Left kidney (tissue), 8 donors: ENCODE measurements around the gene GRK6. TPM values are rescaled to one million over a fixed set of nuclear protein-coding genes. Genes with fewer than 3 reads are reported as not detected.

Experiments
- DNase-seq: peaks from one replicate; pipeline ENCODE4 v3.0.0-alpha.2; 2013
- long read RNA-seq, 8 donors: transcript quantifications; one replicate each; lab custom pipeline, GENCODE V29; 2026
- polyA plus RNA-seq: library from polyadenylated mRNA; unstranded; fragments of 120-200 nt; gene quantifications from one replicate; pipeline ENCODE4 v1.2.1, GENCODE V29; 2013; ENCODE audit not compliant: insufficient read length

GRK6 gene
- 24.2 TPM for polyA plus RNA-seq
- long read RNA-seq, donor 1, transcript GRK6-201 (16 exons, 2,939 nt), result major isoform, 8 of 8 reads
- long read RNA-seq, donor 1, partial matches to known transcripts, result 0 of 8 reads
- long read RNA-seq, donor 1, other reads (novel, unspliced or antisense), result 0 of 8 reads
- long read RNA-seq, donor 2, partial matches to known transcripts, result 0 of 4 reads
- long read RNA-seq, donor 2, other reads (novel, unspliced or antisense), result 0 of 4 reads
- long read RNA-seq, donor 3, transcript GRK6-201 (16 exons, 2,939 nt), result major isoform, 5 of 6 reads
- long read RNA-seq, donor 3, partial matches to known transcripts, result 0 of 6 reads
- long read RNA-seq, donor 3, other reads (novel, unspliced or antisense), result 0 of 6 reads
- long read RNA-seq, donor 4, result 0 reads
- long read RNA-seq, donor 5, transcript GRK6-201 (16 exons, 2,939 nt), result major isoform, 11 of 11 reads
- long read RNA-seq, donor 5, partial matches to known transcripts, result 0 of 11 reads
- long read RNA-seq, donor 5, other reads (novel, unspliced or antisense), result 0 of 11 reads
- long read RNA-seq, donor 6, transcript GRK6-201 (16 exons, 2,939 nt), result major isoform, 7 of 8 reads
- long read RNA-seq, donor 6, partial matches to known transcripts, result 0 of 8 reads
- long read RNA-seq, donor 6, other reads (novel, unspliced or antisense), result 0 of 8 reads
- long read RNA-seq, donor 7, partial matches to known transcripts, result 0 of 5 reads
- long read RNA-seq, donor 7, other reads (novel, unspliced or antisense), result 0 of 5 reads
- long read RNA-seq, donor 8, partial matches to known transcripts, result 0 of 2 reads
- long read RNA-seq, donor 8, other reads (novel, unspliced or antisense), result 0 of 2 reads

DNA sequence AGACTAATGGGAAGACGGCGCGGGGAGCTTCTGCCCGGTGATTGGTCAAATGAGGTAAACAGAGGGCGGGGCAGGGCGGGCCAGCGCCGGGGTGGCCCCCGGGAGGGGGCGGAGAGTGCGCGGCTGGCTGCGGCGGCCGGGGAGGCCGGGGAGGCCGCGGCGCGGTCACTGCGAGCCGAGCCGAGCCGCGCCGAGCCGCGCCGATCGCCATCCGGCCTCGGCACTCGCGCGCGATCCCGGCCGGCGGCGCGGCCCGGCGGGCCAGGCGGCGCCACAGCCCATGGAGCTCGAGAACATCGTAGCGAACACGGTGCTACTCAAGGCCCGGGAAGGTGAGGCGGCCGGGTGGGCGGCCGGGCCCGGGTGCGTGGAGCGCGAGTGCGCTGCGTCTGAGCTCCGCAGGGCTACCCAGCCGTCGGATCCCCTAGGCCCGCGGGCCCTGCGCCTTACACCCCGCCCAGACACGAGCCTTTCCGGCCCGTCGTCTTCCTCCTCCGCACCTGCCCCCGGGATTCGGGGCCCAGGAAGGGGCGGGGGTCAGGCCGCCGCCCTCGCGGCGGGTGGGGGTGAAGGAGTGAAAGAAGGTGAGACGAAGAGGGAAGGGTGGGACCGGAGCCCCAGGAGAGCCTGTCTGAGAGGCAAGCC, at the start of gene GRK6:
TSS of gene GRK6 (plus strand) at position 111 of the 645 bp plus-strand sequence. CDS start at position 281, 170 bp downstream.
- no peak for DNase-seq

- DNase-seq, result no peak
Measured at GRCh38 chr5:177377851-177378776, 48.4 kb upstream of the GRK6 start.

DNA sequence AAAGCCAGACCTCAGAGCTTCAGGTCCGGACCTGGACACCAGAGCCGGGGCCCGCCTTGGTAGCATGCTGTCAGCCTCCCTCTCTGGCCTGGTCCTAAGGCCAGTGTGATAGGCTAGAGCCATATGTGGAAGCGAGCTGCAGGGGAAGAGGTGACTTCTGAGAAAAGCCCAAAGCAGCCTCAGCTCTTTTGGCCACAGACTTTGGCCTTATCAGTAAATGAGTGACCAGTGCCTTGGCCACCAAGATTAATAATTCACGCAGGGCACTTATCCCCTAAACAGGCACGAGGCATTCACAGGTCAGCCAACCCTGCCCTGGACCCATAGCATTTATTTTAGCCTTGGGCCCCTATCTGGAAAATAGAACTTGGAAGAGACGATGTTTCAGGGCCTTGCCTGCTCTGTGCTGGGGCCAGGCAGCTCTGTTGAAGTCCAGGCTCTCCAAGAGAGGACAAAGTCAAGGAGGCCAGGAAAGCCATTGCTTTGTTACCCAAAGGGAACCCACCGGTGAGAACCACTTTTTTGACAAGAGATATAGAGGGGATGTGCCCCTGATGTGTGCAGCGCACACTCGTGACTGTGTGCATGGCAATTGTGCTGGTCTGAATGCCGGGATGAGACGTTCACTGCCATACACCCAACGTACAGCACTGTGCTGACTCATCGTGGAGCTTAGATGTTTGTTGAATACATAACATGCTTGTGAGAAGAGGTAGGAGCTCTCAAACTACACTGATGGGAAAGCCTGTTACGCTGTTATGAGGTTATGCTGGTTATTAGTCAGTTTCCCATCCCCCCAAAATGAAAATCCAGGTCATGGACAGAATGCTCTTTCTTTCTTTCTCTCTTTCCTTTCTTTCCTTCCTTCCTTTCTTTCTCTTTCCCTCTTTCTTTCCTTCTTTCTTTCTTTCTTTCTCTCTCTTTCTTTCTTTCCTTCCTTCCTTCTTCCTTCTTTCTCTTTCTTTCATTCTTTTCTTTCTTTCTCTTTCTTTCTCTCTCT, 47.3 kb upstream of the GRK6 start:
- DNase-seq, result no peak

- DNase-seq, result no peak
Measured at GRCh38 chr5:177380805-177381126, 45.7 kb upstream of the GRK6 start.

- no peak for DNase-seq
Measured at GRCh38 chr5:177382423-177383029, 44.0 kb upstream of the GRK6 start.

- DNase-seq, result no peak
Measured at GRCh38 chr5:177383181-177383580, 43.3 kb upstream of the GRK6 start.

DNA sequence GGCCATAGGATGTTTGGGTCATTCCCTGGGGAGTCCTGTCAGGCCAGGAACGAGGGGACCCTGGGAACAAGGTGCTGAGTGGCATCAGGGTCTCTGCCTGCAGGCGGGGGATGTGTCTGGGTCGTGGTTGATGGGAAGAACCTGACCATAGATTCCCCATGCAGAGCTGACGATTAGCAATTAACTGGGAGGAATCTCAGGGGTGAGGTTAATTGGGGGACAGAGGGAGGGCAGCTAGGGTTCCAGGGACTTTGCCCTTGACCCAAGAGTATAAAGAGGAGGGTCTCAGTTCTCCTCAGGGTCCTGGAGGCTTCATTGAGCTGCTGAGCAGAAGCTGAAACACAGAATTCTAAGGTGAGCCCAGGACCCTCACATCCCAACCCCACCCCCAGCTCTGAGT, 42.3 kb upstream of the GRK6 start, which contains the start of gene SLC34A1:
TSS of gene SLC34A1 (plus strand) at position 301 of the 400 bp plus-strand sequence. CDS start 1,308 bp downstream, outside the sequence.
- DNase-seq, result no peak

GRCh38 chr5:177385720-177386119, 40.8 kb upstream of the GRK6 start:
- no peak for DNase-seq

DNA sequence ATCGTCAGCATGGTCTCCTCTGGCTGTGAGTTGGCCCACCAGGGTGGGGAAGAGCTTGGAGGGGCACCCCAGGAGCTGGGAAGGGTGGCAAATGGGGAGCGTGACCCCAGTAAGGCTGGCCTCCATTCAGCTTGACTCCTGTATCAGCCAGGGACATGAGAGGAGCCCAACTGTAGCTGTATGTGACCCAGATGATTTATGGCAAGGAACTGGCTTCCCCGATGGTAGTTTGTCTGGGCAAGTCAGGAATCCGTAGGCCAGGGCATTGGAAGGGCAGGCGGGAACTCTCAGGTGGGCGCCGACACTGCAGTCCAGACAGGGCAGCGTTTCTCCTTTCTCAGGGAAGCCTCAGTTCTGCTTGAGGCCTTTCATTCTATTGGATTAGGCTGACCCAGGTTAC, 39.9 kb upstream of the GRK6 start:
- no peak for DNase-seq

DNA sequence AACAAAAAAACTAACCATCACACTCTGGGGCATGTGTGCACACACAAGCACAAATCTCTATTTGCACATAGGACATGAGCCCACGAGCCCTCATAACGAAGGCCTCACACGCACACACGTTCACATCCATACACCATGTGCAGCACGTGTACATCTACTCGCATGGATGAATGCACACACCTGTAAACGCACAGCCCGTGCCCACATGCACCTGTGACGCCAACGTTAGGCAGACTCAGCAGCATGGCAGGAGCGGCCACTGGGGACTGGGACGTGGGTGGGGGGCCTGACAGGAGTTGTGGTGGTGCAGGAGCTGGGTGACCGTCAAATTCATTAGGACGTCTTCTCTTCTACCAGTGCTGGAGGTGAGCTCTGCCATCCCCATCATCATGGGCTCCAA, 39.1 kb upstream of the GRK6 start:
- no peak for DNase-seq

DNA sequence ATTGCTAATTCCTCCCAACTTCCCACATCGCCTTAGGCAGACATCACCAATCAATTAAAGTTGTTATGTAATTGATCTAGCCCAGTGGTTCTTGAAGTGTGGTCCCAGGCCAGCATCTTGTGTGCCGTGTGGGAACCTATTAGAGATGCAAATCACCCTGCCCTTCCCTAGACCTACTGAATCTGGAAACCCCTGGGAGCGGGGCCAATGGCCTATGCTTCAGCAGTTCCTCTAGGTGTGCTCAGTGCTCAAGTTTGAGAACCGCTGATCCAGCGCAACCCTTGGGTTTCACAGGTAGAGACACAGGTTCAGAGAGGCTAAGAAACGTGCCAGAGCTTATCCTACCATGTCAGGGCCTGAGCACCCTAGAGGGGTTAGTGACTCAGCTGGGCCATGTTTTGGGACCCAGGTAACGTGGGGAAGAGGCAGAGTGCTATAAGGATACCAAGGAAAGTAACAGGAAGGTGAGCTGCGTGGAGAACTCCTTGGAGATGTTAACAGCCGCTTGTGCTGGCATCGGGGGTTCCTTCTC, 37.9 kb upstream of the GRK6 start:
- DNase-seq, result no peak

- no peak for DNase-seq
Measured at GRCh38 chr5:177389241-177390169, 37.0 kb upstream of the GRK6 start.

GRCh38 chr5:177390363-177391300, 35.8 kb upstream of the GRK6 start:
- peak; percentile 88 for DNase-seq

- no peak for DNase-seq
Measured at GRCh38 chr5:177392765-177393164, 33.7 kb upstream of the GRK6 start.

DNA sequence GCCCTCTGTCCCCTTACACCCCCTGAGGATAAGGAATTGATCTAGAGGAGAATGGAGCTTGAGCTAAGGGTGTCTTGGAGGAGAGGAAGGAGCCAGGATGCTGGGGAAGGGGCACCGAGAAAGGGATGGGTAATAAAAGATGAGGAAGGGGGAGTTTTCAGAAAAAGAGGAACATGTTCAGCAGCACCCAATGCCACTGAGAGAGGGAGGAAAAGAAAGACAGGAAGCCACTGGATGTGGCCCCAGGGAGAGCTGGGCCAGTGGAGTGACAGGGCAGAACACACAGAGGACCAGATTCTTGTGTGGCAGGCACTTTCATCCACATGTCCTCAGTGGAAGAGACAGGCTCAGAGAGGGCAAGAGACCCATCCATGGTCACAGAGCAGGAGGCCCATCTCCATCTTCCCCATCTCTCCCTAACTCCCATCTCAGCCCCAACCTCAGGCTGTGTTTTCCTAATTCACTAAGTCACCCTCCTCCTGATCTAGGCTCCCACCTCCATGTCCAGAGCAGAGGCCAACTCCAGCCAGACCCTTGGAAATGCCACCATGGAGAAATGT, 33.2 kb upstream of the GRK6 start:
- no peak for DNase-seq

- no peak for DNase-seq
Measured at GRCh38 chr5:177393990-177394389, 32.5 kb upstream of the GRK6 start.

GRCh38 chr5:177396078-177396477, 30.4 kb upstream of the GRK6 start:
- no peak for DNase-seq
